Lower leg skin (tissue), 4 donors: ENCODE data around the gene MASP2. TPM values are rescaled to one million over a fixed set of nuclear protein-coding genes. Genes with fewer than 3 reads are reported as not detected.
"Not testable (repeated sequence)": the region's sequence is repeated elsewhere in the genome, so short reads cannot be mapped to it uniquely, and the experiment has no call there.

ENCODE experiments used
- DNase-seq, 2 donors: peaks; one replicate each; pipeline ENCODE4 v3.0.0-alpha.2; 2019; ENCODE audit warnings: low spot score in 2 of 2
- H3K4me3 ChIP-seq: fragments of 200-600 bp; sonication (generic); 2 replicates; pipeline ENCODE4 v1.5.1; 2017; ENCODE audit warnings: mild to moderate bottlenecking, low read depth; ENCODE audit not compliant: poor library complexity, severe bottlenecking
- POLR2A ChIP-seq, 2 donors: fragments of 450-650 bp; IDR thresholded peaks; one replicate each; pipeline ENCODE4 v1.6.1; 2016 to 2017; ENCODE audit warnings: antibody characterized with exemption in 2 of 2, mild to moderate bottlenecking in 1 of 2, moderate library complexity in 1 of 2
- WGBS, 2 donors: methylation state at CpG; one replicate each; pipeline ENCODE4 v1.1.5; 2018; 5-methylcytosine and 5-hydroxymethylcytosine counted together
- intact Hi-C: fragments of 100-400 bp; cut with DNase I; formaldehyde crosslinking; loops from one replicate; pipeline ENCODE4 v1.15.0; 2023; ENCODE audit warnings: low total_unique reads
- total RNA-seq, 4 donors: library from RNA; depleted of rRNA; stranded (reverse); fragments of >200 nt; gene quantifications; one replicate each; pipeline ENCODE4 v1.1.0, GENCODE V29; 2016
- TF ChIP-seq, protein P1 (sequence below), 3 donors: fragments of 450-650 bp; IDR thresholded peaks; one replicate each; pipeline ENCODE4 v1.5.1; 2016; ENCODE audit warnings: antibody characterized with exemption in 3 of 3, mild to moderate bottlenecking in 3 of 3, moderate library complexity in 2 of 3

MASP2 gene
- total RNA-seq, 4 donors from 2014 or later, result not detected

DNA sequence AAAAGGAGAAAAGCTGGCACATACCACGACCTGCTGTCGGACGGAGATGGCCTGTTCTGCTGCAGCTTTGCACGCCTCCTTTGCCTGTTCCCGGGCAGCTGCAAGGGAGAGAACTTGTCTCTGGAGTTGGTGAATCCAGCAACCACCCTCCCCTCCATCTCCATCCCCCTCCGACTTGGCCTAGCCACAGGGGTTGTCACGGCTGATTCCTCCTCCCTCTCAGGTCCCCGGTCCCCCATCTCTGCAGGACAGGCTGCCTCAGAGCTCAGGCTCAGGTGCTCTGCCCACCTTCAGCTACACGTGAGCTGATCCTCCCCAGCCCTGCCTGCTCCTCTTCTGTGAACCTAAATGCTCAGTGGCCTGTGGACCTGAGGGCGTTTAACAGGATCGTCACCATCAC, 23.8 kb upstream of the MASP2 start:
- DNase-seq, result peak in 1 of 2 donors; percentile 64
- intact Hi-C loops, result no loop called here
- no peak for TF ChIP-seq POLR2A (IDR thresholded peaks at IDR 0.05)
- TF ChIP-seq, protein P1, sequence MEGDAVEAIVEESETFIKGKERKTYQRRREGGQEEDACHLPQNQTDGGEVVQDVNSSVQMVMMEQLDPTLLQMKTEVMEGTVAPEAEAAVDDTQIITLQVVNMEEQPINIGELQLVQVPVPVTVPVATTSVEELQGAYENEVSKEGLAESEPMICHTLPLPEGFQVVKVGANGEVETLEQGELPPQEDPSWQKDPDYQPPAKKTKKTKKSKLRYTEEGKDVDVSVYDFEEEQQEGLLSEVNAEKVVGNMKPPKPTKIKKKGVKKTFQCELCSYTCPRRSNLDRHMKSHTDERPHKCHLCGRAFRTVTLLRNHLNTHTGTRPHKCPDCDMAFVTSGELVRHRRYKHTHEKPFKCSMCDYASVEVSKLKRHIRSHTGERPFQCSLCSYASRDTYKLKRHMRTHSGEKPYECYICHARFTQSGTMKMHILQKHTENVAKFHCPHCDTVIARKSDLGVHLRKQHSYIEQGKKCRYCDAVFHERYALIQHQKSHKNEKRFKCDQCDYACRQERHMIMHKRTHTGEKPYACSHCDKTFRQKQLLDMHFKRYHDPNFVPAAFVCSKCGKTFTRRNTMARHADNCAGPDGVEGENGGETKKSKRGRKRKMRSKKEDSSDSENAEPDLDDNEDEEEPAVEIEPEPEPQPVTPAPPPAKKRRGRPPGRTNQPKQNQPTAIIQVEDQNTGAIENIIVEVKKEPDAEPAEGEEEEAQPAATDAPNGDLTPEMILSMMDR (IDR thresholded peaks at IDR 0.05), result no peak
- no peak overlapping the region for H3K4me3 ChIP-seq
- whole genome bisulfite sequencing, 2 donors, result 87% methylated on average over 11 of the region's 11 CpGs

DNA sequence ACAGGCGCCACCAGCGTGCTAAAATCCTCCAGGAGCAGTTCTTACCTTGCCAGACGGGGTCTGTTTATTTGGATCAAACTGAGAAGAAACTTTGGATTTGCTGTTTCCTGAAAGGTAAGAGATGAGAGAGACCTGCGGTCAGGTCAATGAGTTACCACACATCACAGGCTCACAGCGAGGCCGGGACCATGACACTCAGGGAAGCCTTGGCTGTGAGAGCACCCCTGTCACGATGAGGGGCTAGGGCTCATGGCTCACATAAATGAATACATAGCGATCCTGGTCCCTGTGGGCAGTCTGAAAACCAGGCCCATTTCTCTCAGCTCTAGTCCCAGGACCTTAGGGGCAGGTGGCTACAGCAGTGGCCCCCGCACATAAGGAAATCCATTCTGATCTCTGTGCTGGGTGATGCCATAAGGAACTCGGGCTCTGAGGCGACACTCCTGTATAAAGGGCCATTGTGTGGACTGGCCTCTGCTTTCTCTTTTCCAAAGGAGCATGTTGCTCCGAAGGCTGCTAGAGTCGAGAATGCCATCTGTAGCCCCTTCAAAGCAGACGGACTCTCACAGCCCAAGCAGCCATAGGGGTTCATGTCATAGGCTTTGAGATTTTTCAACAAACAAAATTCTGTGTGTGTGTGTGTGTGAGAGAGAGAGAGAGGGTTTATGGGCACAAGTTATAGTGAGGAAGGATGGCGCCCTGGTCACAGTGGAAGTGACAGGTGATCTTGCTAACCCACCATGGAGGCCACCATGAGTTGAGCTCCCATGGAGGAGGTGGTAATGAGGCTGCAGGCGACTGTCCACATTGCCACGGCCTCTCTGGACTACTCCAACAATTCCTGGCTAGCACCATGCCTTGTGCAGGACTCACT, 21.8 kb upstream of the MASP2 start:
- TF ChIP-seq, protein P1 (IDR thresholded peaks at IDR 0.05), result no peak
- TF ChIP-seq POLR2A (IDR thresholded peaks at IDR 0.05), result no peak
- DNase-seq, result peak in 1 of 2 donors; percentile 53
- no peak overlapping the region for H3K4me3 ChIP-seq
- intact Hi-C loops, result no loop called here
- WGBS, 2 donors, result 86 to 87% methylated on average over 17 of the region's 17 CpGs

DNA sequence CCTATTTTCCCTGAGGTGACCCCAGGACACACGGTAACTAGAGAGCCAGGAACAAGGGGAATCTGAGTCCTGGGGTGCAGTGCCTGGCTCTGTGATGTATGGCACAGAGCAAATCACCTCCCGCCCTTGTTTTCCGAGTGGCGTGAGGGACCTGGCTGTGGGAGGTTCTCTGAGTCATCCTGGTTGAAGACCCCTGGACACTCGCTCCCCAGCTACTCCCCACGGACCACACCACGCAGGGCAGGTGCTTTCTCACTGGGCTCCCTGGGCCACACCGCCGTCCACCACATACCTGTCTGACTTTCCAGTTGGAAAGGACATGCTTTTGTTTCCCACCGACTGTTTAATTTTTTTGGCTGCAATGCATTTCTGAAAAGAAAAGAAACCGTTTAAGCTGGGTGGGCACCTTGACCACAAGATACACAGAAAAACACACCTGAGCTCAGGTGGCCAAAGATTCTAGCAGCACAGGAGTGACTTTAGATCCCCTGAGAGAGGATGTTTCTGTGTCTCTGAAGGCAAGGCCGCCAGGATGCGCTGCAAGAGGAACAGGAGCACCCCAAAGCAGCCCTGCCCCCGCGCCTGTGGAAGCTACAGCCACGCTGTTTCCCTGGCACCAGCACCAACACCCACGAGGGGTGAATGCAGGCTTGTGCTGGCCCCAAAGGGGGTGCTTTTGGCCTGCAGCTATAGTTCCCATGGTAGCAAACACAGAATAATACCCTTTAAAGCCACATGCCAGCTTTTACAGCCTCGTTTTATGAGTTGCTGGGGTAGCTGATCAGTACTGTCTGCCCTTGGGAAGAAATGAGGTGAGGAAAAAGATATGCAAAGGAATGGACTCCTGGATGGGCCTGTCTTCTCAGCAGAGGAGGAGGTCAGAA, 20.9 kb upstream of the MASP2 start:
- H3K4me3 ChIP-seq, result no peak overlapping the region
- DNase-seq, result peak in 1 of 2 donors; percentile 81
- no peak for TF ChIP-seq POLR2A (IDR thresholded peaks at IDR 0.05)
- TF ChIP-seq, protein P1 (IDR thresholded peaks at IDR 0.05), result no peak
- 77 to 85% methylated on average over 18 of the region's 18 CpGs for WGBS, 2 donors
- intact Hi-C loops, result no loop called here

DNA sequence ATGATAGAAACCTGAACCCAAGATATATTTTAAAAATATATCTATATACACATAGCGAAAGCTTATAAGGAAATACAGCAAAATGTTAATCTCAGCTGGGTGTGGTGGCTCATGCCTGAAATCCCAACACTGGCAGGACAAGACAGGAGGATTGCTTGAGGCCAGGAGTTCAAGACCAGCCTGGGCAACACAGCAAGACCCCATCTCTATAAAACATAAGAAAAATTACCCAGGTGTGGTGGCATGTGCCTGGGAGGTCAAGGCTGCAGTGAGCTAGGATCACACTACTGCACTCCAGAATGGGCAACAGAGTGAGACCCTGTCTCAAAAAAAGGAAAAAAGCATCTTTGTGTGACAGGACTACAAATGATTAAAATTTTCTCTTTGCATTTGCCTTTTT, 18.8 kb upstream of the MASP2 start:
- intact Hi-C loops, result no loop called here

DNA sequence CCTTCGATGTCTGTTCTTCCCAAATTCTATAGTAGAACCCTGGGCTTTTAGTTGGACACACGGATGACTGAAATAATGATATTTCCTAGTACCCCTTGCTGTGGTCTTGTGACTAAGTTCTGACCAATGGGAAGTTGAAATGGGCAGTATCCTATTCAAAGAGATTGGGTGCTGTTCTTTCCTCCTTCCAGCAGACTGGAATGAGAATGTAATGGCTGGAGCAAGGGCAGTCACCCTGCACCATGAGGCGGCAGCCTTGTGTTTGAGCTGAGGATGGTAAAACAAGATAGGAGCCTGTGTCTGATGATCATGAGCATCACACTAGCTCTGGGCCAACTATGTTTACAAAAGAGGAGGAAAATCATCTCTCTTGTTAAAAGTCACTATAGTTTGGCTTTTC, 17.9 kb upstream of the MASP2 start:
- intact Hi-C loops, result no loop called here
- TF ChIP-seq, protein P1 (IDR thresholded peaks at IDR 0.05), result no peak
- TF ChIP-seq POLR2A (IDR thresholded peaks at IDR 0.05), result no peak
- 94 to 99% methylated on average over 3 of the region's 3 CpGs for WGBS, 2 donors
- peak in 1 of 2 donors; percentile 34 for DNase-seq
- H3K4me3 ChIP-seq, result no peak overlapping the region

More for the DNA sequence above, 18.8 kb upstream of the MASP2 start:
- no peak for TF ChIP-seq POLR2A (IDR thresholded peaks at IDR 0.05)
- TF ChIP-seq, protein P1 (IDR thresholded peaks at IDR 0.05), result no peak
- DNase-seq, result peak in 1 of 2 donors; percentile 14
- WGBS, 2 donors, result 100% methylated on average over 1 of the region's 1 CpG
- no peak overlapping the region for H3K4me3 ChIP-seq

DNA sequence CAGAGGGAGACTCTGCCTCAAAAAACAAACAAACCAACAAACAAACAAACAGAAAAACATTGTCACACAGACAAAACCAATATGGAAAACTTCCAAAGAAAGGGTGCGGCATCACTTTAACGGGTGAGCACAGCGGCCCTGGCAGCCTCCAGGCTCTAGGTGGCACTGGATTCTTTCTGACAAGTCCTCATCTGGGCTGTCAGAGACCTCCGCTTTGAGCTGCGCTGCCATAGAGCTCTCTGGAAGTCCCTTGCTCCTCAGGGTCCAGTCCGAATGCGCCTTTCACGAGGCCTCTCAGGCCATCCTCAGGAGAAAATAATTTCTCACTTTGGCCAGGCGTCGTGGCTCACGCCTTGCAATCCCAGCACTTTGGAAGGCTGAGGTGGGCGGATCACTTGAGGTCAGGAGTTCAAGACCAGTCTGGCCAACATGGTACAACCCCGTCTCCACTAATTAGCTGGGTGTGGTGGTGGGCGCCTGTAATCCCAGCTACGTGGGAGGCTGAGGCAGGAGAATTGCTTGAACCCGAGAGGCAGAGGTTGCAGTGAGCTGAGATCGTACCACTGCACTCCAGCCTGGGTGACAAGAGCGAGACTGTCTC, 17.0 kb upstream of the MASP2 start:
- intact Hi-C loops, result not testable (repeated sequence)

More for the DNA sequence above, 17.0 kb upstream of the MASP2 start:
- DNase-seq, result peak in 1 of 2 donors; percentile 64
- not testable (repeated sequence) for H3K4me3 ChIP-seq
- whole genome bisulfite sequencing, 2 donors, result 76 to 88% methylated on average over 18 of the region's 18 CpGs
